Measurements from ENCODE around the gene CBFA2T3.
A peak's percentile ranks its signal among the peaks of the same experiment; 100 is the strongest.

Gene CBFA2T3

GRCh38 chr16:88957887-88958577 is 19.0 kb downstream of the CBFA2T3 start:
- no peak for DNase-seq

DNA sequence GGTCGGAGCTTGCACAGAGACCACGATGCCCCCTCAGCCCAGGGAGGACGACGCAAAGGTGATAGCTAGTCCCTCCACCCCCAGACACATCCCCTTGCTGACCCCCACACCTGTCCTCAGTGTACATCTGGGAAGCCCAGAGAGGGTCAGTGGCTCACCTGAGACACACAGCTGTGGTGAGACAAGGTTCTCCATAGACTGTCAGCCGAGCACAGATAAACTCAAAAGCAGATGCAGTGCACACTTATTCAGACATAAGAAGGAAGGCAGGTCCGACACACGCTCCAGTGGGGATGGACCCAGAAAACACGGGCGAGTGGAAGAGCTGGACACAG is 19.6 kb downstream of the CBFA2T3 start:
- no peak for DNase-seq

DNA sequence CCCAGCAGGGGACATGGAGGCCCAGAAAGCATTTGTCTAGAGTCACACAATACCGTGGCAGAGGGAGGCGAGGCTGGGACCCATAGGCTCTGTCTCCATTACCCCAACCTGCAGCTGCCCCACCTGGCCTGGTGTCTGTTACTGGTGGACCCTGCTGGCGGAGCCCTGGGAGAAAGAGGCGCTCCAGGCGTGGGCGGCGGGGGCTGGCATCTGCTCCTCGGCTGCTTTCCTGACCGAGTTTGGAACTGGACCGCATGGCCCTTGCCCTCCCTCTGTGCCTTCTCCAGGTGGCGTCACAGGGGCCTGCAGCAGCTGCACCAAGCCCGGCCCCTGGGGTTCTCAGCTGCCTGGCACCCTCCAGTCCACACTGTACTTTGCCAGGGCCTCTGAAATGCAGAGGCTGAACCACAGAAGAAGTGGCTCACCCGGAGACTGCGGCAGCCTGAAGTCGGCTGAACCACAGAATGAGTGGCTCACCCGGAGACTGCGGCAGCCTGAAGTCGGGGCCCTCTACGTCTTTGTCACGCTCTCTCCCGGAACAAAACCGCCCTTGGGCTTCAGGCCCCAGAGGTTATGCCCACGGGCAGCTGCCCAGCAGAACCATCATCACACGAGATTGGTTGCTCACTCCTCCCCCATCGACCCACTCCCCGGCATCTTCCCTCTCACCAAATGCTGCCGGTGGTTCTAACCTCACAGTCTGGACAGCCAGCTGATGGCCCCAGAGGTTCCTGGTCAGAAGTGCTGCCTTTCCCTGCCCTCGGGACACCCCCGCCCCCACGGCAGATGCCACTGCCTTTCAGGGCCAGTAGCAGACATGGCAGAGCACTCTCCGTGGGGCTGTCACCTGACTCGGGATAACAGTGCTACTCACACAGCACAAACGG is 20.2 kb downstream of the CBFA2T3 start:
- peak; percentile 68 for DNase-seq

GRCh38 chr16:88955906-88956305 is 21.1 kb downstream of the CBFA2T3 start:
- DNase-seq = no peak

- DNase-seq = no peak
These were observed 23.9 kb downstream of the CBFA2T3 start for GRCh38 chr16:88953003-88953690.

GRCh38 chr16:88951989-88952388 is 25.0 kb downstream of the CBFA2T3 start:
- DNase-seq = no peak

GRCh38 chr16:88951501-88951900 is 25.5 kb downstream of the CBFA2T3 start:
- no peak for DNase-seq

DNA sequence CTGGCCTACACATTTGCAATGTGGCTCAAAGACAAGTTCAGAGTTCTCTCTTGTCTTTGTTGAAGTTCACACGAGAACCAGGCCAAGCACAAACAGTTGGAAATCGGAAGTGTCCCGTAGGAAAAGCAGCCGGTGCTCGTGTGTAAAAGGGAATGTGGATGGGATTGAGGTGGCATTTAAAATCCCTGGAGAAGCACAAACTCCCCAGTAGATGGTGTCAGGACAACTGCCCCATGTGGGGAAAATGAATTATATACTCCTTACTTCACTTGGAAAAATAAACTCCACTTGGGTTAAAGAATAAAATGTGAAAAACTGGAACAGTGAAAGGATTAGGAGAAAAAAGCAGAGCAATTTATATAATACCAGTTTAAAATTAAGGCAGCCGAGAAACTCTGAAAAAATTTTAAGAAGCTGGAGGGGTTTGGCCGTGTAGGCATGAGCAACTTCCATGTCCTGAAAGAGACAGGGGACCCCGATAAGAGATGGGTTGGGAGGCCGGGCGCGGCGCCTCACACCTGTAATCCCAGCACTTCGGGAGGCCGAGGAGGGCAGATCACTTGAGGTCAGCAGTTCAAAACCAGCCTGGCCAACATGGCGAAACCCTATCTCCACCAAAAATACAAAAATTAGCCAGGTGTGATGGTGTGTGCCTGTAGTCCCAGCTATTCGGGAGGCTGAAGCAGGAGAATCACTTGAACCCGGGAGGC is 28.1 kb downstream of the CBFA2T3 start:
- no peak for DNase-seq

DNA sequence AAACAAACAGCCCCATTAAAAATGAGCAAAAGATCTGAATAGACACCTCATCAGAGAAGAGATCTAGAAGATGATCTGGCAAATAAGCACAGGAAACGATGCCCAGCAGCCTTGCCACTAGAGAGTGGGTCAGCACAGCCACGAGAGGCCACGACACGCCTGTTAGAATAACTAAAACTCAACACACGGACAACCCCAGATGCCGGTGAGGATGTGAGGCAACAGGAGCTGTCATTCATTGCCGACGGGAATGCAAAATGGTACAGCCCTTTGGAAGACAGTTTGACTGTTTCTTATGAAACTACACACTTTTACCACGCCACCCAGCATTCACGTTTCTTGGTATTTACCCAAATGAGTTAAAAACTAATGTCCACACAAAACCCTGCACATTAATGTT is 31.5 kb downstream of the CBFA2T3 start:
- DNase-seq = no peak

DNA sequence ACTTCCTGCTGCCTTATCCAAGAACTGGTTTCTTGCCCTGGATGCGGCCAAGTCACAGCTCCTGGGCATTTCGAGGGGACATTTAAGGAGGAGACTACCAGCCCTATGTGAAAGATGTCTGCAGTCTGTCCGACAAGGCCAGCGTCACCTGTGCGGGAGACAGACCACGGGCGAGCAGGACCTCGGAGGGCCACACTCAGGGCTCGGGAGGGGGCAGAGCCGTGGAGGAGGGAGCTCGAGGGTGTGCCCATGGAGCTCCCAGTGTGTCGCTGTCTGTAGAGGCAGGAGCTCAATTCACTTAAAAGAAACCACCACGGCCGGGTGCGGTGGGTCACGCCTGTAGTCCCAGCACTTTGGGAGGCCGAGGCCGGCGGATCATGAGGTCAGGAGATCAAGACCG is 33.3 kb downstream of the CBFA2T3 start:
- no peak for DNase-seq

DNA sequence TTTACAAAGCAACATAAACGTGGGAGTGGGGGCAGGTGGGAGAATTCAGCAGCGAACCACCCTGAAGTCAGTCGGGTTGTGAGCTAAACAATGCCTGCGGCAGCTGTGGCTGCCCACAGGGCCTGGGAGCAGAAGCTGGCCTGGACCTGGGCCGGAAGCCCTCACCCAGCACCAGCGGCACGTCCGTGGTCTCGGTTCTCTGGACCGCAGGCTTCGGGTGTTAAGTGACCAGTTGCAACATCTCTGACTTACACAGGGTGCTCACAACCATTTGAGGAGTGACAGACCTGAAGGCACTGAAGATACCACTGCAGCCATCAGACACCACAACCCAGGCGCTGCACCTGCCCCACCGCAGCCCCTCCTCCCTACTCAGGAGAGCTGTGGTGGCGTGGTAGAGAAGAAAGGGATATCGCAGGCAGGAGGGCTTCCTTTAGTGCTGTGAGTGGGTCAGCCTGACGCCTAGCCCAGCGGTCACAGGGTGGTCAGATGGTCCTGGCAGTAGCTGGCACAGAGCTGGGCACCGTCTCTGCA is 33.8 kb downstream of the CBFA2T3 start:
- no peak for DNase-seq

DNA sequence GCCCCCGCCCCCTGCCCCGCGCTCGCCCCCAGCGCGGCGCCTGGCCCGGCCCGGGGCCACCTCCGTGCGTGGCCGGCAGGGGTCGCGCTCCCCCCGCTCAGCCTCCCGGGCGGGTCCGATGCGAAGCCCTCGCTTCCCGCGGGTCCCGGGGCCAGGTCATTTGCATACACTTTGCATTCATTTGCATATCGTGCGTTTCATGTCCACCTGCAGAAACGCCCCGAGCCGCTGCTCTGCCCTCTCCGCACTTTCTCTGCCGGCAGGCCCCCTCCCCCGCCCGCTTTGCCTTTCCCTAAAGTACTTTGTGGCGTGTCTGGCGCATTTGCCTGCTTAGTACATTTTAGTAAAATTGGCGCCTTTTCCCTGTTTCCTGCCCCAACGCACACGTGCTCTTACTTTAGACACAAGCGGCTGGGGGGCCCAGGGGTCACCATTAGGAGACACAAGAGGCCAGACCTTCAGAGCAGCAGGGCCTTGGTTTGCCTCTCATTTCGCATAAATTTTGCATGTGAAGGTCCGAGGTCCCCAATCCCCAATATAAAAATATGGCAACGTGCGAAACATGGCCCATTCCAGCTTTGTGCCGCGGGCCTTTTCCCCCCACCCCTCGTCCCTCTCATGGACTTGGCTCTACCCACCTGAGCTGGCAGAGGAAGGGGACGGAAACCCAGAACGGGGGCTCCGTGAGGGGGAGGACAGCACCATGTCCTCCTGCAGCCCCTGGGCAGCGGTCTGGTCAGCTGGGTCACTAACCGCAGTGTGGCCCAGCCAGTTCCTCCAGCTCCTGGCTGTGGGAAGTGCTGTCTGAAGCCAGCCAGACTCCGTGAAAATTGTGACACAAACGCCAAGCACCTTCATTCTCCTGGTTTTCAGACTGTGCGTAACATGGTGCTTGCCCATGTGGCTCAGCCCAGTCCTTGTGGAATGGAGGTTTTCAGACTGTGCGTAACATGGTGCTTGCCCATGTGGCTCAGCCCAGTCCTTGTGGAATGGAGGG is 34.8 kb downstream of the CBFA2T3 start:
- DNase-seq = peak; percentile 27

GRCh38 chr16:88940862-88941817 is 35.9 kb downstream of the CBFA2T3 start:
- peak; percentile 57 for DNase-seq

DNA sequence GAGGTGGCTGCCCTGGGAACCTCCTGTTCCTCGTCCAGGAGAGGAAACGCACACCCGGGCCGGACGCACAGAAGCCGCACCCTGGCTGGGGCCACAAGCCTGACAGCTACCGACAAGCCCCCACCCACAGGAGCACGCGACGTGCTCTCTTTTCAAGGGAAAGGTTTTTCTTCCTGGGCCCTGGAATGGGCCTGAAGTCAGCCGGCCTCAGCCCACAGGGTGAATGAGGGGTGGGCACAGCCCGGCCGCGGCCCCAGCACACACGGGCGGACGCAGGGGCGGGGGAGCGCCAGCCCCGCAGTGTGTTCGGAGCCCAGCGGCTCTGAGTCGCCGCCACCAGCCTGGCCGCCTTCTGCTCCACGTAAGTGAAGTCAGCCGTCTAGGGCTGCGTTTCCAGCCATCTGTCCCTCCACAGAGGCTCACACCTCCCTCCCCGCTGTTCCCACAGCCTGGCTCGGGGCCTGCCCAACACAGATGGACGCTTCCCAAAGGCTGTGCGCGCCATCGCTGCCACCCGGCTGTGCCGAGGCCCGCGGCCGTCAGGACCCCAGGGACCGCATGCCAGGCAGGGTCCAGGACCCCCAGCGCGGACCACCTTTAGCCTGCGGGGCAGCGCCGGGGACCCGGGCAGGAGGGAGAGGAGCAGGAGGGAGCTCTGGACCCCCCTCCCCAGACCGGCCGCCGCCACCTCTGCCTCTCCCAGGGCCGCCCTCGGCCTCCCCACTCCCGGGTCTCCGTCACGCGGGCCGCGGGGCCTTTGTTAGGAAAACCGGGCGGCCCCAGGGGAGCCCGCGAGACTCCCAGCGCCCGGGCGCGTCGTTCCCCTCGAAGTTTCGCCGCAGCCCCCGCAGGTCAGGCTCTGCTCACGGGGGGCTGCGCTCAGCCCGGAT is 36.8 kb downstream of the CBFA2T3 start:
- DNase-seq = peak; percentile 88

DNA sequence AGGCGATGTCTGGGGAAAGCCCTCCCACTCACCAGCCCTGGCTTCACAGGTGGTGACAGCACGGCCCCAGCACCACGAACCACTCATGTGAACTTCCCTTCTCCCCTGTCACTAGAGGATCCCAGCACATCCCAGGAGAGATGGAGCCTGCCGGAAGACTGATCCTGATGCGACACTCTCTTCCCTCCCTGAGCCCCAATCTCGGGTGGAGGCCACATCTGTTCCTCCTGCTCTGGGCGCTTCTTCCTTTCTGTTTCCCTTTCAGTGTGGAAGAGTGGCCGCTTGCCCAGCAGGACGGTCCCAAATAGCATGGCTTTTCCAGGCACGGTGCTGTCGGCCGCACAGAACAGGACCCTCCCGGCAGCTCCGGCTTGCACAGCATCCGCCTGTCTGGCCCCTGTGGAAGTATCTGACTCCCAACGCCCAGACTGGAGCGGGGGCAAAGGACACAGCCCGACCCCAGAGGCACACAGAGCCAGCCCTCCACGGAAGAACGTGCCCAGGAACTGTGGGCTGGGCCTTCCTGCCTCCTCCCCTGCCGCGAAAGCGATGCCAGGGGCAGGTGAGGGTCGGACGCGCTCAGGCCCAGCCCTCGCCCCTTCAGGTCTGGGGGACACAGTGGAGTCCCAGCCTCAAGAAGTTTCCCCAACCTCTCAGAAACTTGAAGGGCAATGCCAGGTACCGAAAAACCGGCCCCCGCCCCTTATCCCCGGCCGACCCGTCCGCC is 37.6 kb downstream of the CBFA2T3 start:
- peak; percentile 38 for DNase-seq

DNA sequence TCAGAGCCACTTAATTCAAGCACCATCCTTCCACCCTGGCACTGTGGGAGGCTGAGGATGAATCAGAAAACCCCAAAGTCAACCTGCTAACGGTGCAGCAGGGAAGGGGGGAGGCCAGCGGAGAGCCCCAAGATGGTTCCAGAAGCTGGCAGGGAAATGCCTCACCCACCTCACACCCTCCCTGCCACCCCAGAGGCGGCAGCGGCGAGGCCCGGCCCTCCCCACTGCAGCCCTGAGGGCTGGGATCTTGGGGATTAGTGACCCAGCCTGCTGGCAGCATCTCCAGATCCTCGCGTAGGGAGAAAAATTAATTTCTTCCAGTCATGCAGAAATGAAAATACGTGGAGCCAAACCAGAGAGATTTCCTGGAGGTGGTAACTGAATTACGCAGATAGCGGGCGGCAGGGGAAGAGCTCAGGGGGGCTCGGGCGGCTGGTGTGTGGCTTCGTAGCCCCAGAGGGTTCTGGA is 38.2 kb downstream of the CBFA2T3 start:
- no peak for DNase-seq

GRCh38 chr16:88938119-88938776 is 38.8 kb downstream of the CBFA2T3 start:
- no peak for DNase-seq

GRCh38 chr16:88937206-88937621 is 39.8 kb downstream of the CBFA2T3 start:
- no peak for DNase-seq
